Lung (tissue), 12 donors: ENCODE measurements around the gene PDCD11. TPM values are rescaled to one million over a fixed set of nuclear protein-coding genes. Genes with fewer than 3 reads are reported as not detected.

Experiments
- ATAC-seq: fragments of 200-7000 bp; cut with Tn5 transposase; one replicate; pipeline ENCODE4 v1.9.1; 2020; ENCODE audit warnings: moderate number of reproducible peaks; ENCODE audit not compliant: insufficient read depth, low FRiP score
- DNase-seq, 3 donors: peaks; one replicate each; pipeline ENCODE4 v3.0.0-alpha.2; 2013 to 2017
- H3K27ac ChIP-seq, 2 donors: one replicate each; pipeline ENCODE4 v1.5.1; 2013; ENCODE audit warnings: mild to moderate bottlenecking in 2 of 2, moderate library complexity in 2 of 2, control low read depth in 1 of 2, inconsistent platforms in 1 of 2, low read depth in 1 of 2, low read length in 1 of 2
- H3K27me3 ChIP-seq, 3 donors: one replicate each; pipeline ENCODE4 v1.5.1; 2013; ENCODE audit warnings: low read length in 2 of 3; ENCODE audit not compliant: control insufficient read depth in 3 of 3, insufficient read depth in 3 of 3
- H3K36me3 ChIP-seq, 4 donors: one replicate each; pipeline ENCODE4 v1.5.1; 2013; ENCODE audit warnings: low read length in 4 of 4, mild to moderate bottlenecking in 1 of 4, moderate library complexity in 1 of 4; ENCODE audit not compliant: control insufficient read depth in 4 of 4, insufficient read depth in 4 of 4
- H3K4me1 ChIP-seq, 5 donors: one replicate each; pipeline ENCODE4 v1.5.1; 2013; ENCODE audit warnings: low read length in 5 of 5, mild to moderate bottlenecking in 2 of 5, moderate library complexity in 1 of 5; ENCODE audit not compliant: control insufficient read depth in 5 of 5, insufficient read depth in 5 of 5
- H3K4me3 ChIP-seq: one replicate; pipeline ENCODE4 v1.5.1; 2013; ENCODE audit warnings: mild to moderate bottlenecking, control low read depth, moderate library complexity
- H3K9ac ChIP-seq, 2 donors: one replicate each; pipeline ENCODE4 v1.5.1; 2013; ENCODE audit warnings: low read length in 2 of 2, control low read depth in 1 of 2; ENCODE audit not compliant: insufficient read depth in 1 of 2
- H3K9me3 ChIP-seq, 4 donors: one replicate each; pipeline ENCODE4 v1.5.1; 2013; ENCODE audit warnings: low read length in 3 of 4, mild to moderate bottlenecking in 1 of 4, moderate library complexity in 1 of 4; ENCODE audit not compliant: control insufficient read depth in 4 of 4, insufficient read depth in 3 of 4
- WGBS, 2 donors: extraction: QIAGEN DNeasy Blood & Tissue Kit; methylation state at CpG; one replicate each; pipeline ENCODE4 v1.1.7; 2013; 5-methylcytosine and 5-hydroxymethylcytosine counted together
- polyA plus RNA-seq, 2 donors: library from polyadenylated mRNA; stranded (reverse); fragments of 200-250 nt; gene quantifications; one replicate each; pipeline ENCODE4 v1.2.1, GENCODE V29; 2013
- total RNA-seq, 2 donors: library from RNA; depleted of rRNA in 1 of 2; stranded (reverse); fragments of >200 nt in 1 of 2; gene quantifications; one replicate each; pipeline ENCODE4 v1.2.1, GENCODE V29; 2014 to 2021
- TF ChIP-seq, protein P1 (sequence below): IDR thresholded peaks from 2 replicates; pipeline ENCODE4 v1.5.1; 2012; ENCODE audit warnings: mild to moderate bottlenecking; ENCODE audit errors: control extremely low read depth, extremely low read depth
- donor health status: control.
- donor health status: control.
- donor health status: Bipolar disorder and iron deficiency.
- donor health status: healthy.
- donor health status: DM: yes; HTN: yes; CAD: no.

The PDCD11 gene
- total and polyA plus RNA-seq, 4 donors, result 15.2 to 30.1 (median 20.2) TPM

DNA sequence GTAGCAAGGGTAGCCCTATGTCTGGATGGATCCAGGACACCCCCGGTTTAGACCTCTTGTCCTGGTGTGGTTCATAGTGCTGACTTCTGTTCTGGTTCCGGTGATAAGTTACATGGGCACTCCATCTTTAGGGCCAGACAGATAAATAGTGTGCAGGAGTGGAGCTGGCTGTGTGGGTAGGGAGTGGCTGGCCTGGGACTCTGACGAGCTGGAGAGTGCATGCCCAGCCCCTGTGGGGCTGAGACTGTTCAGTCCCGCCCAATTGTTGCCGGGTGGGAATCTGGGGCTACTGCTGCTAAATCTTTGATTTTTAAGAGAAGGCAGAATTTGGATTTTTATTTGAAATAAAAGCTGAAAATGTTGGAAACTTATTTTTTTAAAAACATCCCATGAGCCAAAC, 27.3 kb downstream of the PDCD11 start:
- H3K27me3 ChIP-seq, result no peaks in the 10 kb centered on the region
- ATAC-seq, result no peak
- no peaks in the 10 kb centered on the region for H3K4me1 ChIP-seq
- H3K9ac ChIP-seq, result no peak overlapping the region
- WGBS, 2 donors, result 91 to 93% methylated on average over 5 of the region's 5 CpGs
- H3K27ac ChIP-seq, result no peak overlapping the region
- TF ChIP-seq, protein P1, sequence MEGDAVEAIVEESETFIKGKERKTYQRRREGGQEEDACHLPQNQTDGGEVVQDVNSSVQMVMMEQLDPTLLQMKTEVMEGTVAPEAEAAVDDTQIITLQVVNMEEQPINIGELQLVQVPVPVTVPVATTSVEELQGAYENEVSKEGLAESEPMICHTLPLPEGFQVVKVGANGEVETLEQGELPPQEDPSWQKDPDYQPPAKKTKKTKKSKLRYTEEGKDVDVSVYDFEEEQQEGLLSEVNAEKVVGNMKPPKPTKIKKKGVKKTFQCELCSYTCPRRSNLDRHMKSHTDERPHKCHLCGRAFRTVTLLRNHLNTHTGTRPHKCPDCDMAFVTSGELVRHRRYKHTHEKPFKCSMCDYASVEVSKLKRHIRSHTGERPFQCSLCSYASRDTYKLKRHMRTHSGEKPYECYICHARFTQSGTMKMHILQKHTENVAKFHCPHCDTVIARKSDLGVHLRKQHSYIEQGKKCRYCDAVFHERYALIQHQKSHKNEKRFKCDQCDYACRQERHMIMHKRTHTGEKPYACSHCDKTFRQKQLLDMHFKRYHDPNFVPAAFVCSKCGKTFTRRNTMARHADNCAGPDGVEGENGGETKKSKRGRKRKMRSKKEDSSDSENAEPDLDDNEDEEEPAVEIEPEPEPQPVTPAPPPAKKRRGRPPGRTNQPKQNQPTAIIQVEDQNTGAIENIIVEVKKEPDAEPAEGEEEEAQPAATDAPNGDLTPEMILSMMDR, result no peak
- no peak for DNase-seq
- no peak overlapping the region for H3K4me3 ChIP-seq
- H3K9me3 ChIP-seq, result no peaks in the 10 kb centered on the region
- H3K36me3 ChIP-seq, result peaks cover 36 to 63% (median 50%) of the 10 kb centered on the region in 4 donors

DNA sequence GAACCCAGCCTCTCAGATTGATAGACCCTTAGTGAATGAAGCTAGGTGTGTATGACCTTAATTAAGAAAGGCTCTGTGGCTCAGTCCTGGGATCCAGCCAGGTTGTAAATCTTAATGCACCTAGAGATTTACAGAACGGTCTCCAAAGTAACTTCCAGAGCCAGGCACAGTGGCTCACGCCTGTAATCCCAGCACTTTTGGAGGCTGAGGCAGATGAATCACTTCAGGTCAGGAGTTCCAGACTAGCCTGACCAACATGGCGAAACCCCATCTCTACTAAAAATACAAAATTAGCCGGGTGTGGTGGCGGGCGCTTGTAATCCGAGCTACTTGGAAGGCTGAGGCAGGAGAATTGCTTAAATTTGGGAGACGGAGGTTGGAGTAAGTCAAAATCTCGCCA, 31.4 kb downstream of the PDCD11 start:
- DNase-seq, result no peak
- TF ChIP-seq, protein P1, result no peak
- 96% methylated on average over 9 of the region's 9 CpGs for WGBS, 2 donors
- H3K9ac ChIP-seq, result no peak overlapping the region
- peaks cover 25 to 46% (median 41%) of the 10 kb centered on the region in 4 donors for H3K36me3 ChIP-seq
- no peaks in the 10 kb centered on the region for H3K27me3 ChIP-seq
- H3K4me1 ChIP-seq, result no peaks in the 10 kb centered on the region
- no peak overlapping the region for H3K4me3 ChIP-seq
- H3K9me3 ChIP-seq, result no peaks in the 10 kb centered on the region
- no peak overlapping the region for H3K27ac ChIP-seq
- no peak for ATAC-seq

DNA sequence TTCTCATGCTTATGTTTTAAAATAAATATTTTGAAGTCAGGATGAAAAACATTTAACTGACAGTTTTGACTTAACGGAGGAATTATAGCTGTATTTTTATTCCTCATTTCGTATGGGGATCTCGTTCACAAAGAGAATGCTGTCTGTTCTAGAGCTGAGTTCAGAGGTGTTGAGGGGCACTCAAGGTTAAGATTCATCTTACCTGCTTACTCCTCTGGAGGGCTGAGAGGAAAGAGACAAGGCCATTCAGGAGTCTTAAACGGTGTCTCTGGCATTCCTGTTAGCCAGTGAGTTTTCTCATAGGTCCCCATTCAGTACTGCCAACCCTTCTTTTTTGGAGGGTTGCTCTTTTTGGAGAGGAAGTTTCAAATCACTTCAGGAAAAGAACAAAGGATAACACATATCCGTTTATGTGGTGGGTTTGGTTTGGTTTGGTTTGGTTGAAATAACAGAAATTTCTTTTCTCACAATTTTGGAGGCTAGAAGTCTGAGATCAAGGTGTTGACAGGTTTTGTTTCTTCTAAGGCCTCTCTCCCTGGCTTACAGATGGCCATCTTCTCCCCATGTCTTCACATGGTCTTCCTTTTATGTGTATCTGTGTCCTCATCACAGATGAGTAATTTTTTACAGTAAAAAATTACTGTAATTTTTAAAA, 32.7 kb downstream of the PDCD11 start:
- Histone ChIP-seq H3K36me3 (peaks cover 26 to 49% (median 33%) of the 10 kb centered on the region in 4 donors), H3K27ac (no peak overlapping the region), H3K4me3 (no peak overlapping the region), H3K9ac (no peak overlapping the region), H3K9me3 (no peaks in the 10 kb centered on the region), H3K27me3 (no peaks in the 10 kb centered on the region), H3K4me1 (peaks cover 0 to 2% (median 0%) of the 10 kb centered on the region in 5 donors)
- 47 to 56% methylated on average over 5 of the region's 5 CpGs for WGBS, 2 donors
- TF ChIP-seq, protein P1, result no peak
- ATAC-seq, result no peak
- no peak for DNase-seq

DNA sequence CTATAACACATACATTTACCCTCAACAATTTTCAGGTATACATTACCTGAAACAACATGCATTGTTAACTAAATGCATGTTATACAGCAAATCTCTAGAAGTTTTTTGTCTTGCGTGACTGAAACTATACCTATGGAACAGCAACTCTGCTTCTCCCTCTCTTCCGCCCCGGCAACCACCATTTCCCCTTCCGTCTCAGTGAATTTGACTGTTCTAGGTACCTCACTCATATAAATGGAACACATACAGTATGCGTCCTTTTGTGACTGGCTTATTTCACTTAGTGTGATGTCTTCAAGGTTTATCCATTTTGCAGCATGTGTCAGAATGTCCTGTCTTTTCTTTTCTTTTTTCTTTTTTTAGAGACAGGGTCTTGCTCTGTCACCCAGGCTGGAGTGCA, 33.2 kb downstream of the PDCD11 start:
- TF ChIP-seq, protein P1, result no peak
- Histone ChIP-seq H3K27me3 (no peaks in the 10 kb centered on the region), H3K4me1 (peaks cover 0 to 2% (median 0%) of the 10 kb centered on the region in 5 donors), H3K36me3 (peaks cover 28 to 49% (median 35%) of the 10 kb centered on the region in 4 donors), H3K4me3 (no peak overlapping the region), H3K27ac (no peak overlapping the region), H3K9ac (no peak overlapping the region), H3K9me3 (no peaks in the 10 kb centered on the region)
- DNase-seq, result no peak
- 88 to 95% methylated on average over 5 of the region's 5 CpGs for WGBS, 2 donors
- ATAC-seq, result no peak
